D721Med (cell line): ENCODE data around the gene ZMYND11.
A peak's percentile ranks its signal among the peaks of the same experiment; 100 is the strongest.

Experiments
- DNase-seq: peaks from one replicate; pipeline ENCODE4 v3.0.0; 2011; ENCODE audit warnings: low spot score; ENCODE audit not compliant: insufficient read length
- FAIRE-seq: peaks from 2 replicates; lab custom pipeline; 2011; peaks lifted over from hg19 to GRCh38; lab: Jason Lieb, UNC
- CTCF ChIP-seq: IDR thresholded peaks from 2 replicates; pipeline ENCODE4 v1.5.1; 2012; ENCODE audit warnings: mild to moderate bottlenecking, control low read depth; ENCODE audit not compliant: insufficient read depth; ENCODE audit errors: missing control alignments

ZMYND11 gene

GRCh38 chr10:190216-190615 is 55.0 kb downstream of the ZMYND11 start:
- no peak for FAIRE-seq
- no peak for TF ChIP-seq CTCF
- DNase-seq, result no peak

- FAIRE-seq (no peak), DNase-seq (no peak)
- TF ChIP-seq CTCF, result no peak
Observed at GRCh38 chr10:191703-192518, 56.7 kb downstream of the ZMYND11 start.

- DNase-seq (no peak), FAIRE-seq (no peak)
- TF ChIP-seq CTCF, result no peak
Observed at GRCh38 chr10:194281-194680, 59.0 kb downstream of the ZMYND11 start.

GRCh38 chr10:200405-200804 is 65.2 kb downstream of the ZMYND11 start:
- FAIRE-seq (no peak), DNase-seq (no peak)
- no peak for TF ChIP-seq CTCF

- DNase-seq (no peak), FAIRE-seq (no peak)
- TF ChIP-seq CTCF, result no peak
Observed at GRCh38 chr10:201328-201771, 66.1 kb downstream of the ZMYND11 start.

- FAIRE-seq (no peak), DNase-seq (no peak)
- no peak for TF ChIP-seq CTCF
Observed at GRCh38 chr10:208616-209015, 73.4 kb downstream of the ZMYND11 start.

- DNase-seq, result no peak
- FAIRE-seq, result no peak
Observed at GRCh38 chr10:209357-209756, 74.1 kb downstream of the ZMYND11 start.

More at GRCh38 chr10:209357-209756, 74.1 kb downstream of the ZMYND11 start:
- peak; percentile 16 for TF ChIP-seq CTCF
